ENCODE measurements around the gene OGA.

- no peak for TF ChIP-seq POLR2A (IDR thresholded peaks at IDR 0.05)
- TF ChIP-seq, protein P1, sequence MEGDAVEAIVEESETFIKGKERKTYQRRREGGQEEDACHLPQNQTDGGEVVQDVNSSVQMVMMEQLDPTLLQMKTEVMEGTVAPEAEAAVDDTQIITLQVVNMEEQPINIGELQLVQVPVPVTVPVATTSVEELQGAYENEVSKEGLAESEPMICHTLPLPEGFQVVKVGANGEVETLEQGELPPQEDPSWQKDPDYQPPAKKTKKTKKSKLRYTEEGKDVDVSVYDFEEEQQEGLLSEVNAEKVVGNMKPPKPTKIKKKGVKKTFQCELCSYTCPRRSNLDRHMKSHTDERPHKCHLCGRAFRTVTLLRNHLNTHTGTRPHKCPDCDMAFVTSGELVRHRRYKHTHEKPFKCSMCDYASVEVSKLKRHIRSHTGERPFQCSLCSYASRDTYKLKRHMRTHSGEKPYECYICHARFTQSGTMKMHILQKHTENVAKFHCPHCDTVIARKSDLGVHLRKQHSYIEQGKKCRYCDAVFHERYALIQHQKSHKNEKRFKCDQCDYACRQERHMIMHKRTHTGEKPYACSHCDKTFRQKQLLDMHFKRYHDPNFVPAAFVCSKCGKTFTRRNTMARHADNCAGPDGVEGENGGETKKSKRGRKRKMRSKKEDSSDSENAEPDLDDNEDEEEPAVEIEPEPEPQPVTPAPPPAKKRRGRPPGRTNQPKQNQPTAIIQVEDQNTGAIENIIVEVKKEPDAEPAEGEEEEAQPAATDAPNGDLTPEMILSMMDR (IDR thresholded peaks at IDR 0.05) = no peak
Measured at GRCh38 chr10:101770331-101771215, 47.7 kb downstream of the OGA start.
